ENCODE results near the gene TMED6.
"Not testable (repeated sequence)": the region's sequence is repeated elsewhere in the genome, so short reads cannot be mapped to it uniquely, and the experiment has no call there.

The TMED6 gene

GRCh38 chr16:69363281-69363717 lies 11.7 kb upstream of the TMED6 start:
- DNase-seq (ENCODE audit: insufficient read length, low spot score) (no peak), FAIRE-seq (no peak)

- not testable (repeated sequence) for DNase-seq (ENCODE audit: insufficient read length, low spot score); FAIRE-seq
These were observed 8.5 kb upstream of the TMED6 start for GRCh38 chr16:69360070-69360469.

- no peak for DNase-seq (ENCODE audit: insufficient read length, low spot score)
- no peak for FAIRE-seq
These were observed 951 bp downstream of the TMED6 start for GRCh38 chr16:69350536-69351133.

DNA sequence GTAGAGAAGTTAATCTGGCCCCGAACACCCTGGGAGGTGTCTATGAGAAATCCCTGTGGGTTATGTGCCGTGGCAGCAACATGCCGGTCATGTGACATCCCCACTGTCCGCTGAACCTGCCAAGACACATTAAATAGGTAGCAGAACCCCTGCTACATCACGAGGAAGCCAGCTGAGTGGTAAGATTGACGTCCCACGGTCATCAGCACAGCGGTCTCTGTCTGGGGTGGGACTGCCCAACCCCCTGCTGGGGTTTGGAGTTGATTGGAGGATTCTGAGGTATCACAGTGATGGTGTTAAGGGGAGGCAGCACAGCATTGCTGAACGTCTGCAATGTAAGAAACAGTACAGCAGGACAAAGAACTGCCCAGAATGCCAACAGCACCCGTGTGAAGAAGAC lies 2.0 kb downstream of the TMED6 start:
- no peak for FAIRE-seq
- no peak for DNase-seq (ENCODE audit: insufficient read length, low spot score)

- DNase-seq (ENCODE audit: insufficient read length, low spot score) (no peak), FAIRE-seq (no peak)
These were observed 3.4 kb downstream of the TMED6 start for GRCh38 chr16:69348222-69348621.

- no peak for FAIRE-seq
- DNase-seq (ENCODE audit: insufficient read length, low spot score): no peak
These were observed 4.9 kb downstream of the TMED6 start for GRCh38 chr16:69346683-69347082.

DNA sequence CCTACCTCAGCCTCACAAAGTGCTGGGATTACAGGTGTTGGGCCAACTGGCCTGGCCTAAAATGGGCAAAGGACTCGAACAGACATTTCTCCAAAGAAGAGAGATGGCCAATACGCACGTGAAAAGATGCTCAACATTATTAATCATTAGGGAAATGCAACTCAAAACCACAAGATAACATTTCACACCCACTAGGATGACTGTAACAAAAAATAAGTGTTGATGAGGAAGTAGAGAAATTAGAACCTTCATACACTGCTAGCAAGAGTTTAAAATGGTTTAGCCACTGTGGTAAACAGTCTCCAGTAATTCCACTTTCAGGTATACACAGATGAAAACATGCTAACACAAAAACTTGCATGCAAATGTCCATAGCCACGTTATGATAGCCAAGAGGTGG lies 5.7 kb downstream of the TMED6 start:
- no peak for DNase-seq (ENCODE audit: insufficient read length, low spot score)
- FAIRE-seq: no peak

GRCh38 chr16:69344171-69344570 lies 7.4 kb downstream of the TMED6 start:
- no peak for FAIRE-seq

DNA sequence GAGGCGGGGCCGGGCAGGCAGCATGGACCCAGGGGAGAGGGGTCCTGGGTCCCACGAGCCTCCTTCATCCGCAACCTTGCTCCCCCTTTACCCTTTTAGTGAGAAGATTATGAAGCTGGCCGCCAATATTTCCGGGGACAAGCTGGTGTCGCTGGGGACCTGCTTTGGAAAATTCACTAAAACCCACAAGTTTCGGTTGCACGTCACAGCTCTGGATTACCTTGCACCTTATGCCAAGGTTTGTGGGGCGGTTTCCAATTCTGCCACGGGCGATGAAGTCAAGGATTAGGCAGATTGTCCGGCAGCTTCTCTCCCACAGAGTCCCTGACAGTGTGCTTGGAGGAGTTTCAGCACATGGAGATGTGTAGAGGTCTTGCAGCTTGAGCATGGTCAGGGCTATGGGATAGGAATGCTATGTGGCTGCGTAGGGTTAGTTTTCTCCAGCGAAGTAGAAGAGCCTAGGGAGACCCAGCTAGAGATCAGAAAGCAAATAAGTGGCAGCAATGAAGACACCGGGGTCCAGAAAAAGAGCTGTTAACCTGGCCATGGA lies 11.4 kb downstream of the TMED6 start:
- DNase-seq (ENCODE audit: insufficient read length, low spot score): no peak
- peak; percentile 67 for FAIRE-seq

More at GRCh38 chr16:69344171-69344570, 7.4 kb downstream of the TMED6 start:
- DNase-seq (ENCODE audit: insufficient read length, low spot score): no peak

GRCh38 chr16:69339289-69340094 lies 12.1 kb downstream of the TMED6 start, which contains the start of the genes COG8 and NIP7:
COG8 (minus strand) TSS chr16:69339564; CDS start chr16:69339552, 12 bp downstream.
NIP7 (plus strand) TSS chr16:69339772; CDS start chr16:69339830, 58 bp downstream.
- FAIRE-seq (peak; percentile 95), DNase-seq (ENCODE audit: insufficient read length, low spot score) (peak; percentile 94)

- FAIRE-seq: peak; percentile 11
- DNase-seq (ENCODE audit: insufficient read length, low spot score): no peak
These were observed 12.9 kb downstream of the TMED6 start for GRCh38 chr16:69338557-69339288.

- DNase-seq (ENCODE audit: insufficient read length, low spot score) (no peak), FAIRE-seq (no peak)
These were observed 16.9 kb downstream of the TMED6 start for GRCh38 chr16:69334696-69335095.

GRCh38 chr16:69330286-69331109 lies 21.1 kb downstream of the TMED6 start, which contains the start of gene PDF:
PDF (minus strand) TSS chr16:69330588; CDS start chr16:69330570, 18 bp downstream.
- DNase-seq (ENCODE audit: insufficient read length, low spot score) (peak; percentile 93), FAIRE-seq (peak; percentile 66)

- peak; percentile 47 for DNase-seq (ENCODE audit: insufficient read length, low spot score)
These were observed 22.0 kb downstream of the TMED6 start for GRCh38 chr16:69329369-69330285.

DNA sequence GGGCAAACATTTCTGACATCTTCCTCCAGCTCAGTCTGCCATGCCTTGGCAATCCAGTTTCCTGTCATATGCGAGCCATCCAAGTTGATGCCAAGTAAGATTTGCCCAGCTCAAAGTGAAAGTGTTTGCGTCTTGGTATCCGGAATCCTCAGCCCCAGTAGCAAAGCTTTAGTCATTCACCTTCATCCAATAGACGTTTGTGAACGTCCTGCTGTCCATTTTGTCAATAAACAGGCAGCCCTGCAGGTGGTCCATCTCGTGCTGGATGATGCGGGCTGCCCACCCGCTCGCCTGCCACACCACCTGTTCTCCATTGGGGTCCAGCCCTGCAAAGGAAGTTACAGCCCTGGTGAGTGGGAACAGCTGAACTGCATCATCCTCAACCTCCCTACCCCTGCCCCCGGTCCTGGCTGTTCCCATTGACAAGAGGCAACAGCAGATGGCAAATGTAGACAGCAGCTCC lies 22.7 kb downstream of the TMED6 start:
- FAIRE-seq (no peak), DNase-seq (ENCODE audit: insufficient read length, low spot score) (no peak)

More at GRCh38 chr16:69329369-69330285, 22.0 kb downstream of the TMED6 start:
- FAIRE-seq: no peak

DNA sequence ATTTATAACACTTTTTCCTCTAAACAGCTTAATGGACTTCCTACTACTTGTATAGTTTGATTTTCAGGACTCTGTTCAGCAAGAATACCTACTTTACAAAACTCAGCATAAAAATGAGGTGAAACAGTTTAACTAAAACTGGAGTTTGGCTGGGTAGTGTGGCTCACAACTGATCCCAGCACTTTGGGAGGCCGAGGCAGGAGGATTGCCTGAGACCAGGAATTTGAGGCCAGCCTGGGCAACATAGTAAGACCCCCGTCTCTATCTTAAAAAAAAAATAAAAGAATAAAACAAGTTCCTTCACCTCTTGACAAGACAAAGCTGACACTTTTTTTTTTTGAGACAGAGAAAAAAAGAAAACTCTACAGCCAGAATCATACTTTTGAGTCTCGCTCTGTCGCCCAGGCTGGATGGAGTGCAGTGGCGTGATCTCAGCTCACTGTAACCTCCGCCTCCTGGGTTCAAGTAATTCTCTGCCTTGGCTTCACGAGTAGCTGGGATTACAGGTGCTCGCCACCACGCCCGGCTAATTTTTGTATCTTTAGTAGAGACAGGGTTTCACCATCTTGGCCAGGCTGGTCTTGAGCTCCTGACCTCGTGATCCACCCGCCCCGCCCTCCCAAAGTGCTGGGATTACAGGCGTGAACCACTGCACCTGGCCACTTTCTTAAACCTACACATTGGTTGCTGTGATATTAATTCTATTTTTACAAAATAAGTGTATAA lies 23.8 kb downstream of the TMED6 start:
- FAIRE-seq: no peak
- no peak for DNase-seq (ENCODE audit: insufficient read length, low spot score)

GRCh38 chr16:69326172-69326873 lies 25.3 kb downstream of the TMED6 start:
- DNase-seq (ENCODE audit: insufficient read length, low spot score) (no peak), FAIRE-seq (no peak)

DNA sequence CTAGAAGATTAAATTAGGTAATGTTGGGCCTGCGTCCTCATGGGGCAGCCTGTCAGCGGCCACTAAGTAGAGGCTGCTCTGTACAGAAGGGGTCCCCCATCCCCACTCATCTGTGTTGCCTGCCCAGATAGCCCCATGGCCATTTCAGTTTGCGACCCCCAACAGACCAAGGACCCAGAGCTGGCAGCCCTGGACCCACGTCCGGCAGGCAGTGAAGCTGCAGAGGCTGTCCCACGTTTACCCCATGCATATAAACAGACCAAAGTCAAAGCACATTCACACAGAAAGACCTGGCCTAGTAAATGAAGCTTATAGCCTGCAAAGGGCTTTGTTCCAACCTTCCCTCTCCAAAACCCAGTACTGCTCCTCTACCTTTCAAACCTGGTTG lies 25.8 kb downstream of the TMED6 start:
- FAIRE-seq (no peak), DNase-seq (ENCODE audit: insufficient read length, low spot score) (no peak)
